NCI-H345 (cell line): ENCODE results near the gene BAIAP3.
"Not testable (repeated sequence)": the region's sequence is repeated elsewhere in the genome, so short reads cannot be mapped to it uniquely, and the experiment has no call there.

Source experiments
- DNase-seq: peaks from one replicate; lab custom pipeline; 2025; lab: John Stamatoyannopoulos, UW

The BAIAP3 gene

DNA sequence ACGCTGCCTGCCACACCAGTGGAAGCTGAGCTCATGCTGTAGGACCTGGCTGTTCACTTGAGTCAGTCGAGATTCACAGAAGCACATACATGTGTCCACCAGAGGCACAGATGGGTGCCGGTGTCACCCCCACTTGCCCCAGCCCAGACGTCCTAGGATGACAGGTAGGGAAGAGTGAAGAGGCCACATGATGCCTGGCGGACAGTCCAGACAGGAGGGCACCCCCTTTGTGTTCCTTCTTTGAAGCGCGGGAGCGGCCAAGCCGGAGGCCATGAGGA is 15.2 kb upstream of the BAIAP3 start:
- DNase-seq: no peak

- DNase-seq: no peak
Measured at GRCh38 chr16:1319041-1319440, 14.4 kb upstream of the BAIAP3 start.

DNA sequence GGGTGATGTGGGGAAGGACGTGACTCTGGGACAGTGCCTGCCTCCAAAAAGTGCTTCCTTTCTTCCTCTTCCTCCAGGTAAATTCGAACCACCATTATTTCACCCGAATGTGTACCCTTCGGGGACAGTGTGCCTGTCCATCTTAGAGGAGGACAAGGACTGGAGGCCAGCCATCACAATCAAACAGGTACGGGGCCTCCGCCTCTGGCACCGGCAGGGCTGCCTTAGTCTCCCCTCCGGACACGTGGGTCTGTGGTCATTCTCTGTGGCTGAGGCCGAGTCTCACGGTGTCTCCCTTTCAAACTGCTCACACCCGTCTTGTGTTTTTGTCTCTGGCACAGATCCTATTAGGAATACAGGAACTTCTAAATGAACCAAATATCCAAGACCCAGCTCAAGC is 13.3 kb upstream of the BAIAP3 start:
- no peak for DNase-seq

GRCh38 chr16:1320658-1321240 is 12.7 kb upstream of the BAIAP3 start:
- DNase-seq: no peak

DNA sequence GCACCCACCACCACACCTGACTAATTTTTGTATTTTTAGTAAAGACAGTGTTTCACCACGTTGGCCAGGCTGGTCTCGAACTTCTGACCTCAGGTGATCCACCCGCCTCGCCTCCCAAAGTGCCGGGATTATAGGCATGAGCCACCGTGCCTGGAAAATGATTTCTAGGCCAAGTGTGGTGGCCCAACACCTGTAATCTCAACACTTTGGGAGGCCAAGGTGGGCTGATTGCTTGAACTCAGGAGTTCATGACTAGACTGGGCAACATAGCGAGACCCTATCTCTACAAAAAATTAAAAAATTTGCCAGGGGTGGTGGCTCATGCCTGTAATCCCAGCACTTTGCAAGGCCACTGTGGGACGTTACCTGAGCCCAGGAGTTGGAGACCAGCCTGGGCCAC is 11.0 kb upstream of the BAIAP3 start:
- DNase-seq: no peak

DNA sequence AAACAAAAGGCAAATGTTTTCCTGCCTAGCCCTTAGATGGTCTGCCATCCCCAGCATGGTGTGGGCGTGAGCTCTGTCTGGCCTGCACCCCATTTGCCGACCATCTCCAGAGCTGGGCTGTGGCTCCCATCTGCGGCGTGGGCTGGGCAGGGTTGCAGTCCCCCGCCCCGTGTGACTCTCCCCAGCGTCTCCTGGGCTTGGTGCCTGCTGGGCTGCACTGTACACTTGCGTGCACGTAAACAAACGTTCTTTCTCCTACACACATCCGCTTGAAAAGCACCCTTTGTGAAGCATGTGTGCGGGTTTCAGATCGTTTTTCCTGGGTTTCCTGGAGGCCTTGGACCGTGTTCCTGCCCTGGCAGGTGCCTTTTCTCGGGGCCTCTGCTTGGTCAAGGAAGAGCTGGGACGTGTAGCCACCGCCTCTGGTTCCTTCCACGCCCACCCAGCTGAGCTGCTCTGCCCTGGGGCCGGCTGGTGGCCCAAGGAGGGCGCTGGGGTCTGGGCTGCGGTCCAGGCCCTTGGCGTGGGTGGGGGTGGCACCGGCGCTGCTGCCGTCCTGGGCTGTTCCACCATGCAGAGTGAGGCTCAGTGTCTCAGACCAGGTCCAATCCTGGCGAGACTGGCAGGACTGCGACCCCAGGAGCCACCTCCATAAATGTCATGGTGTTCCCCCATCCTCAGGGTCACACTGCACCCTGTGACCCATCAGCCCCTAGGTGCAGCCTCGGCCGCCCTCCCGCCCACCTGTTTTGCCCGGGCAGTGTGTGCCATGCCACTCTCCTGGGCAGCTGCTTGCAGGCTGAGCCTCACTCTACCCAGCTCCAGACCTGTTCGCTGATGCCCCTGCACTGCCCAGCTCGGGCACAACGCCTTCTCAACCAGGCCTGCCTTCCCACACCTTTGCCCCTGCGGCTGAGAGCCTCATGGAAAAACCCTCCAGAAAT is 9.9 kb upstream of the BAIAP3 start:
- no peak for DNase-seq

DNA sequence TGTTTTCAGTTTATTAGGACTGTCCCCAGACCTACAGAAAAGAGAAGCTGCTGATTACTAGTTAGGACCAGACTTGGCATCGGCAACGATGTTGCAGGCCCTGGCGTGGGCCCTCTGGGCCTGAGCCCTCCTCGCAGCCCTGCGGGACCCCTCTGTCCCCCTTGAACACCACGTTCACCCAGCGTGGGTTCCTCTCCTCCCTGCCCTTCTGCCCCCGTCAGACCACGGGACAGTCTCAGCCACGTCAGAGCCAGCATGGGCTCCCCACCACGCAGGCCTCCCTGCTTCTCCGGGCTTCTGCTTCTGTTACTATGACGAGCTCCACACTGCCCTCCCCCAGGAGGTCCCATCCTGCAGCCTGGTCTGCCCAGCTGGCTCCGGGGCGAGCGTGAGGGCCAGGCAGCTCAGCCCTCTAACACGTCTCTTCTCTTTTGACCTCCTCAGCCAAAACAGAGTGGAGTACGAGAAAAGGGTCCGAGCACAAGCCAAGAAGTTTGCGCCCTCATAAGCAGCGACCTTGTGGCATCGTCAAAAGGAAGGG is 9.1 kb upstream of the BAIAP3 start:
- no peak for DNase-seq

DNA sequence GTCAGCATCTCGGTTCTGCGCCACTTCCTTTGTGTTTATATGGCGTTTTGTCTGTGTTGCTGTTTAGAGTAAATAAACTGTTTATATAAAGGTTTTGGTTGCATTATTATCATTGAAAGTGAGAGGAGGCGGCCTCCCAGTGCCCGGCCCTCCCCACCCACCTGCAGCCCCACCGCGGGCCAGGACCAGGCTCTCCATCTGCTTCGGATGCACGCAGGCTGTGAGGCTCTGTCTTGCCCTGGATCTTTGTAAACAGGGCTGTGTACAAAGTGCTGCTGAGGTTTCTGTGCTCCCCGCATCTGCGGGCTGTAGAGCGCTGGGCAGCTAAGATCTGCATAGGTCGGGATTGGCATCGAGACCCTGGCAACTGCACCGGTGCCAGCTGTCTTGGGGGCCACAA is 8.2 kb upstream of the BAIAP3 start:
- no peak for DNase-seq

GRCh38 chr16:1325673-1326371 is 7.6 kb upstream of the BAIAP3 start:
- no peak for DNase-seq

DNA sequence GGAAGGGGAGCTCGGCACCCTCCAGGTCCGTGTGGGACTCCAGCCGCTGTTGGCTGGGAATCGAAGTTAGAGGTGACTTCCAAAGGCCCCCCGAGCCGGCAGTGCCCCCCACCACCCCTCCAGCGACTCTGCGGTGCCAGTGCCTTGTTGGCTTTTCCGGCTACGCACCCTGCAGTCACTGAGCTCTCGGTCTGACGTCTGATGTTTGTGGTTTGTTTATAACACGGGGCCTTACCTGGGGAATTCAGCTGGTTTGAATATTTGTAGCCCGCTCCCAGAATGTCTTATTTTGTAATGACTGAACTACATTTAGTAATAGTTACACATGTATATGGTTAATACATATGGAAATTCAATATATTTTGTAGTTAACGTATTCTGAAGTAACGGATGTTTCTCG is 7.1 kb upstream of the BAIAP3 start:
- DNase-seq: no peak

- DNase-seq: no peak
Measured at GRCh38 chr16:1326946-1327618, 6.4 kb upstream of the BAIAP3 start.

GRCh38 chr16:1327619-1327947 is 5.9 kb upstream of the BAIAP3 start:
- DNase-seq: no peak

DNA sequence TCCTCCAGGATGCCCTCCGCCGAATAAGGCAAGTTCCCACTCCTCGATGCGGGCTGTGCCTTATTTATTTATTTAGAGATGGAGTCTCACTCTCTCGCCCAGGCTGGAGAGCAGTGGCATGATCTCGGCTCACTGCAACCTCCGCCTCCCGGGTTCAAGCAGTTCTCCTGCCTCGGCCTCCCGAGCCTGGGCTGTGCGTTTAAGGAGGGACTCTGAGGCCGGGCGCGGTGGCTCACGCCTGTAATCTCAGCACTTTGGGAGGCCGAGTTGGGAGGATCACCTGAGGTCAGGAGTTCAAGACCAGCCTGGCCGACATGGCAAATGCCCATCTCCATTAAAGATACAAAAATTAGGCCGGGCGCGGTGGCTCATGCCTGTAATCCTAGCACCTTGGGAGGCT is 5.3 kb upstream of the BAIAP3 start:
- DNase-seq: not testable (repeated sequence)

DNA sequence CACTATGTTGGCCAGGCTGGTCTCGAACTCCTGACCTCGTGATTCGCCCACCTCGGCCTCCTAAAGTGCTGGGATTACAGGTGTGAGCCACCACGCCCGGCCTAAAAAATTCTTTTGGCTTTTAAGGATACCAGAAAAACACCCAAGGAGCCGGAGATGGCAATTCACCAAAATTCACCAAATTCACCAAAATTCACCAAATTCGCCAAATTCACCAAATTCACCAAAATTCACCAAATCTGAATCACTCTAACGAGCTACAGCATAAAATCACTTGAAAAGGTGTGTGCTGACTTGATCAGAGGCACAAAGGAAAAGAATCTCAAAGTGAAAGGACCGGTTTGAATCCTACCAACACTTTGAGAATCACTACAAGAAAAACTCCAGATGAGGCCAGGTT is 4.5 kb upstream of the BAIAP3 start:
- not testable (repeated sequence) for DNase-seq

GRCh38 chr16:1330260-1330914 is 3.1 kb upstream of the BAIAP3 start:
- DNase-seq: no peak

DNA sequence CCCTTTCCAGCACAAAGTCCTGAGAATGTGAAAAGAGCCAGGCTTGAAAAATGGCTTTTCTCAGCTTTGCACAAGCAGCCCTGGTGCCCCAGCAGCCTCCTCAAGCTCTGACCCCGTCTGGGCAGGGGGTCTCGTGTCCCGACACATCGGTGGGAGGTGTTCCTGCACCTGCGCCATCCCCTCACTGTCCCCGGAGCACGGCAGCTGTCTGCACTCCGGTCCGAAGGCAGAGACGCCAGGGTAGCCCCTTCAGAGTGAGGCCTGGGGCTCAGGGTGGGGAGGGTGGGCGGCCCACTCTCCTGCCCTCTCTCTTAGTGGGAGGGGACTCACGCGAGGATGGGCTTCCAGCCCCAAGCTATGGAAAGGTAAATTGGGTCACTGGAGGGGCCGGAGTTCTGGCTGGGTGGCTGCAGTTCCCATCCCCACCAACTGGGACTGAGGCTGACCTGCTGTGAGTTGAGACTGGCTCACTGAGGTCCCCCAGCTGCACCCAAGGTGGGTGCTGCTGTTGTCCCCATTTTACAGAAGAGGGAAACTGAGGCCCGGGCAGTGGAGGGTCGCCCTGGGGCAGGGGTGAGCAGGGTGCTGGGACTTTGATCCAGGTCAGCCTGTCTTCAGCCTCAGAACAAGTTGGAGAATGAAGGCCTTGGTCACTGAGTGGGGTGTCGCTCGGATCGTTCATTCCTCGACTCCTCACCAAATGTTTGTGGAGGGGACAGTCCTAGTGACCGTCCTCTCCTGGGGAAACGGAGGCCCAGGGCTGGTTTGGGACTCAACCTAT is 2.3 kb upstream of the BAIAP3 start:
- no peak for DNase-seq

DNA sequence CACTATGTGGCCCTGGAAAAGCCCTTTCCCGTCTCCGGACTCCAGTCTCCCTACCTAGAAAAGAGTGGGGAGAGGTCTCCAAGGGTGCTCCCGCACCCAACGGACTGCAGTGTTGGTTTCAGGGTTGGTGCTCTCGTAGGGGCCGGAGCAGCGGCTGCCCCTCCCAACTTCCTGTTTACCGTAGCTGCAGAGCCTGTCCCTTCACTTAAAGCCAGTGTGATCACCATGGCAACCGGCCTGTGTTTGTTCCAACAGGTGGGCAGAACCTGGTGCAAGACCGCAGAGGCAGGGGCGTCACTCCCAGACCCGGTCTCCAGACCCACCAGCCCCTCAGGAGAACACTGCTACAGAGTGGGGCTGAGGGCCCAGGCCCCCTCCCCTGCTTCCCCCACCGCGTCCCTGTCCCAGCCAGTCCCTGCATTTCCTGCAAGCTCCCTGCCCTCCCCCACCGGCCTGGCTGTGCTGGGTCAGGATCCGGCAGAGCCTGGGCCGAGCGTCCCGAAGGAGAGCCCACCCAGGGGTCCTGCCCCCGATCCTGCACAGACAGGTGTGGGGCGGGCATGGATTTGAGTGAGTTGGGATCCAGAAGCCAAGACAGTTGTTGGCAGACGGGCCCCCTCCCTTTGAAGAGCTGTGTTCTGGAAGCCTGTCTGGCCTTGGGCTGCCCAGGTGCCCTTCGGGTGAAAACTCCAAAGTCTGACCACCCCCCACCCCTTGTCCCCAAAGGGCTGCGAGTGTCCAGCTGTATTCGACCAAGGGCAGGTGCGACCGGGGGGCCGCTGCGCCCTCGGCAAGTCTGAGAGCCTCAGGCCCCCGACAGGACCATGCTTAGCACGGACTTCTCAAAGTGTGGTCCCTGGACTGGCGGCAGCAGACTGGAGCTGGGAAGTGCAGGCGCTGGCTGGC is 1.5 kb upstream of the BAIAP3 start:
- DNase-seq: peak; percentile 51

- no peak for DNase-seq
Measured at GRCh38 chr16:1332618-1333148, 762 bp upstream of the BAIAP3 start.

DNA sequence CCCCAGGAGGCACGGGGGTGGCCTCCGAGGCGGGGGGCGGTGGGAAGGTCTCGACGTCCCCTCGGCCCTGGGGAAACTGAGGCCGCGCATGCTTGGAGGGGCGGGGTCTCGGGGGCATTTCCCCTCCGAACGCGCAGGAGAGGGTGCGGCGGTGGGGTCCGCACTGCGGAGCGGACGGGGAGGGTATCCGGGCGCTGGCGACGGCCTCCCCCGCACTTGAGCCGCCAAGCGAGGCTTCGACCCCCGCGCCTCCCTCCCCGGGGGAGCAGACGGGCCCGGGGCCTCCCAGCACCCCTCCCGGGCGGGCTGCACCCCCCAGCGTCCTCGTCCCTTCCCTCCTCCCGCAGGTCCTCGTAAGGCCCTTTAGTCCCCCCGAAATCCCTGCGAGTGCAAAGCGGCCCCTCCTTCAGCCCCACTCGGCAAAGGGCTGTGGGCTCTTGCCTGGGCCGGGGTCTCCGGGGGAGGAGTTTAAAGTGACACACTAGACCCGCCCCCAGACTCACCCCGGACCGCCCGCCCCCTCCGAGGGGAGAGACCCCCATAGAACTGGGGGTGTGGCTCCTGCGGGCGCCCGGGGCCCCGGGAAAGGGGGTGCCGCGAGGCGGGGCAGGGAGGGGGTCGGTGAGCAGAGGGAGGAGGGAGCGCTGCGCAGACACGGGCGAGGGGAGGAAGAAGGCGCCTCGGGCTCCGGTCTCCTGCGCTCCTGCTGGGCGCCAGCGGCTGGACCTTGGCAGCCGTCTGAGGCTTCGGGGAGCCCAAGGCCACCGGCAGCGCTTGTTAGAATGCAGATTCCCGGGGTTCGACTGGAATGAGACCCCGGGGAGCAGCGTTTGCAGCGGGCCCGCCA is 632 bp downstream of the BAIAP3 start:
- DNase-seq: no peak
